Stimulated activated CD4-positive, alpha-beta T cell treated with anti-CD3 and anti-CD28 coated beads, Interleukin-12 subunit alpha, Interleukin-12 subunit beta, amount 100 ng/mL, for 4 hours (primary cell): Measurements from ENCODE around the gene CCT2.

Experiments
- DNase-seq: peaks from one replicate; pipeline ENCODE4 v3.0.0-alpha.2; 2020

CCT2 gene

GRCh38 chr12:69644511-69644910 lies 59.3 kb downstream of the CCT2 start:
- DNase-seq, result no peak

GRCh38 chr12:69645031-69645430 lies 59.8 kb downstream of the CCT2 start:
- no peak for DNase-seq

GRCh38 chr12:69647178-69647577 lies 61.9 kb downstream of the CCT2 start:
- DNase-seq, result no peak

- DNase-seq, result no peak
Measured at GRCh38 chr12:69648476-69648875, 63.2 kb downstream of the CCT2 start.

- no peak for DNase-seq
Measured at GRCh38 chr12:69649529-69649928, 64.3 kb downstream of the CCT2 start.
